LNCAP (cell line): ENCODE data around the gene MBNL3.

Source experiments
- TF ChIP-seq, protein P1 (sequence below): fragments of 450-650 bp; IDR thresholded peaks from 2 replicates; pipeline ENCODE4 v1.5.1; 2017; ENCODE audit warnings: mild to moderate bottlenecking

MBNL3 gene

DNA sequence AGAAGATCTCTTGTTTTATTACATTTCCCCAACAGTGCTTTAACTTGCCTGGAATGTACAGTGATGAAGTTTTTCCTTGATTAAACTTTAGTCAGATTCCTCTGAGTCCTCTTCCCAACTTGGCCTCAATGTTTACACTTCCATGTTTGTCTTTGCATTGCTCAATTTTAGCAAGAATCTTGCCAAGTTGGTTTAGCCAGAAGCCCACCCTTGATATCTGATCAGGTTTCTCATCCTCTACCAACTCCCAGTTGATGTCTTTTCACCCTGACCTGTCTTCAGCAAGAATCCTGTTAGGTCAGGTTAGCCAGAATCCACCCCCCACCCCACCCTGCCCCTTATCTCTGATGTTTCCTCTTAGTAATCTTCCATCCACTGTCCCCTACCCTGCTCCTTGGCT, 120.9 kb downstream of the MBNL3 start:
- TF ChIP-seq, protein P1, sequence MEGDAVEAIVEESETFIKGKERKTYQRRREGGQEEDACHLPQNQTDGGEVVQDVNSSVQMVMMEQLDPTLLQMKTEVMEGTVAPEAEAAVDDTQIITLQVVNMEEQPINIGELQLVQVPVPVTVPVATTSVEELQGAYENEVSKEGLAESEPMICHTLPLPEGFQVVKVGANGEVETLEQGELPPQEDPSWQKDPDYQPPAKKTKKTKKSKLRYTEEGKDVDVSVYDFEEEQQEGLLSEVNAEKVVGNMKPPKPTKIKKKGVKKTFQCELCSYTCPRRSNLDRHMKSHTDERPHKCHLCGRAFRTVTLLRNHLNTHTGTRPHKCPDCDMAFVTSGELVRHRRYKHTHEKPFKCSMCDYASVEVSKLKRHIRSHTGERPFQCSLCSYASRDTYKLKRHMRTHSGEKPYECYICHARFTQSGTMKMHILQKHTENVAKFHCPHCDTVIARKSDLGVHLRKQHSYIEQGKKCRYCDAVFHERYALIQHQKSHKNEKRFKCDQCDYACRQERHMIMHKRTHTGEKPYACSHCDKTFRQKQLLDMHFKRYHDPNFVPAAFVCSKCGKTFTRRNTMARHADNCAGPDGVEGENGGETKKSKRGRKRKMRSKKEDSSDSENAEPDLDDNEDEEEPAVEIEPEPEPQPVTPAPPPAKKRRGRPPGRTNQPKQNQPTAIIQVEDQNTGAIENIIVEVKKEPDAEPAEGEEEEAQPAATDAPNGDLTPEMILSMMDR = no peak

DNA sequence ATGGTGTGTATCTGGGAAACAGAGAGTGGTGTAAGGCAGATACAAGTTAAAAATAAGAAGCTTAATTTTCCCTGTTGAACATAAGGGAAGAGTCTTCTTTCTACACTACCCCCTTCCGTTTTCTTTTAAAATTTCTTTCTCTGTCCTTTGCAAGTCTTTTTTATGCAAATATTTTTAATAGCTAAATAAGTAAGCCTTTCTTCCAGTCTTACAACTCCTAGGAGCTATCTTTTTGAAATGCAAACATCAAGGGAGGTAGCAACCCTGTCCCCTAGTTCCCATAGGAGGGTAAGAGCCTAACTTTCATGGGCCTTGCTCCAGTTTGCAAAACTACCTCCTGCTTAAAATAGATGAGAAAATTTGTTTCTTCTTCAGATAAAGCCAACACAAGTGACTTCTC, 121.5 kb downstream of the MBNL3 start:
- TF ChIP-seq, protein P1 = no peak

DNA sequence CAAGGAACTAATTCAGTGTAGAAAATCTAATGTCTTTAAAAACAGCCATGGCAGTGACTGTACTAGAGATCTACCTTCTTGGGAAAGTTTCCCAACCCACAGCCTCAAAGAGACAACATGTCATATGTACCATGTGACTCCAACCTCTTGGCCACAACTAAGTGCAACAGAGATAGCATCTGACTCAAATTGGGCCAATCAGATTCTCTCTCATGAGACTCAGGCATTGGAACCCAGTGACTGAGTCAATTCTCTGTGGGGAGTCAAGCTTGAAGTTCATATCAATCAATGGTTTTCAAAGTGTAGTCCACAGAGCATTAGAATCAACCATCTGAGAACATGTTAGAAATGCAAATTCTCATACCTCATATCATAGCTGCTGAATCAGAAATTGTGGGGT, 123.3 kb downstream of the MBNL3 start:
- TF ChIP-seq, protein P1 = no peak

DNA sequence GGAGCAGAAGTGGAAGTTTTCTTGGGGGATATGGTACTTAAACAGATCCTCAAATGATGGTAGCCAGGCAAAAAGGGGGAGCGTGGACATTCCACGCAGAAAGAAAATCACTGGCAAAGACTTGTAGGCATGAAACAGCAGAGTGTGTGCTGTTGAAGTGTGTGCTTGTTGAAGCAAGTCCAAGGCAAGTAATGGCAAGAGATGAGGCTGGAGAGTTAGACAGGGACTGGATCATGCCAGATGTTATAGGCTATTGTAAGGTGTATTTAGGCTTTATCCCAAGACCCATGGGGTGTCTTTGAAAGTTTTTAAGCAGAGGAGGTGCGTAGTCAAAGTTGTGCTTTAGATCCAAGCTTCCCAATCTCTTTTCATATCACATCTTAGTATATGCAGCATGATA, 124.5 kb downstream of the MBNL3 start:
- TF ChIP-seq, protein P1 = no peak

DNA sequence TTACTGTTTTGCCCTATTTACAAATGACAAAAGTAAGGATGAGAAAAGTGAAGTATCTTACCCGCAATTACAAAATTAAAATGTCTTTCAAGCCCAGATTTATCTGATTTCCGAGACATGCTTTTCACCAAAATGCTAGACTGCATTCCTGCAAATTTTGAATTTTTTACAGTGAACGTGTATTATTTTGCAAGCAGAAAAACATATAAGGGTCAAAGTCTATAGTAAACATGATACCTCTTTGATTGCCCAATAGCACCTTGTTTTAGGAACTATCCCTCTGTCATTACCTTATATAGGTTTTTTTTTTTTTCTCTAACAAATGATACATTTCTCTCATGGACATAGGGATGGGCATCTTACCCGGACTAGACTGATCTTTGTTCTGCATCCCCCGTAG, 135.4 kb downstream of the MBNL3 start:
- TF ChIP-seq, protein P1 = no peak

DNA sequence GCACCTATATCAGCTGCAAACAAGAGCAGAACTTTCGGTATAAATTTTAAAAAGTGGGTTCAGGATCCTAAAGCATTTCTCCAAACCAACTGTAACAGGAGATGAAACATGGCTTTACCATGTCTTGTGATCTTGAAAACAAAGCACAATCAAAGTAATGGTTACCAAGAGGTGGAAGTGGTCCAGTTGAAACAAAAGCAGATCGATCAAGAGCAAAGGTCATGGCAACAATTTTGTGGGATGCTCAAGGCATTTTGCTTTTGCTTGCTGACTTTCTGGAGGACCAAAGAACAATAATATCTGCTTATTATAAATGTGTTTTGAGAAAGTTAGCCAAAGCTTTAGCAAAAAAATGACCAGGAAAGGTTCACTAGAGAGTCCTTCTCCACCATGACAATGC, 152.7 kb downstream of the MBNL3 start:
- TF ChIP-seq, protein P1 = no peak

DNA sequence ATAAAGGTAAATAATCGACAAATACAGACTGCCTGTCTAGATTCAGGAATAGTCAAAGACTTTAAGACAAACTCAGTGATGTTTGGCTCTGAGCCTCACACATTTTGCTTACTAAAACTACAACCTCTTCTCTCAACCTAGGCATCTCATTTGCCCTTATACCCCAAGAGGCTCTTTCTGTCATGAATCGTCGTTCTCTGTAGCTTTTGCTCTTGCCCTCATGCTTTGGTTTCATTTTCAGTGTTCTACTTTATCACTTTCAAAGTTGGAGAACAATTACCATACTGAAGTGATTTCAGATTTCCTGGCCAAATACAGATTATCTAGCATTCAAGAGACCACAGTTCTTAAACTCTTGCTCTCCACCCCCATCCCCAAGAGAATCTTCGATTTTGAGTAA, 155.5 kb downstream of the MBNL3 start:
- TF ChIP-seq, protein P1 = no peak

DNA sequence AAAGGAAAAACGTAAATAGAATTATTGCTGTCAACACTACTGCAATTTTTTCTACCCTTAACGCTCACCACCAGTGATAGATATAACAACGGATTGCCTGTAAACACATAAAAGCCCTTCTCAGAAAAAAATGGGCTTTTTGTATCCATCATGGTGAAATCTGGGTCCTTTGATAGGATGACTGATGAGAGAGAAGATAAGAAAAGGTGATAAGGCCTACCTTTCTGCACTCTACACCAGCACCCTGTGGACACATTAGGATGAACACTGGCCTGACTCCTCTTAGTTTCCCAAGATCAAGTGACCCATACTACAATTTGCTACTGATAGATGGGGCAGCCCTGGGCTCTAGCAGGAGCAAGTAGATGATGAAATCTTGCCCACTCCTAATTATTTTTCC, 157.3 kb downstream of the MBNL3 start:
- TF ChIP-seq, protein P1 = no peak
